ENCODE results near the gene CERS6.

Gene CERS6

GRCh38 chr2:168821577-168821976 lies 365.5 kb downstream of the CERS6 start:
- H3K4me3 ChIP-seq (ENCODE audit: low read depth, low read length): no peak overlapping the region
- H3K36me3 ChIP-seq: no peaks in the 10 kb centered on the region
- no peak for TF ChIP-seq CTCF (IDR thresholded peaks at IDR 0.05; ENCODE audit: low read depth, low read length)
- no peak overlapping the region for H3K27ac ChIP-seq
- no peaks in the 10 kb centered on the region for H3K9me3 ChIP-seq (ENCODE audit: severe bottlenecking)
- no peaks in the 10 kb centered on the region for H3K27me3 ChIP-seq (ENCODE audit: insufficient read depth, low read depth, severe bottlenecking)
- no peak for DNase-seq

DNA sequence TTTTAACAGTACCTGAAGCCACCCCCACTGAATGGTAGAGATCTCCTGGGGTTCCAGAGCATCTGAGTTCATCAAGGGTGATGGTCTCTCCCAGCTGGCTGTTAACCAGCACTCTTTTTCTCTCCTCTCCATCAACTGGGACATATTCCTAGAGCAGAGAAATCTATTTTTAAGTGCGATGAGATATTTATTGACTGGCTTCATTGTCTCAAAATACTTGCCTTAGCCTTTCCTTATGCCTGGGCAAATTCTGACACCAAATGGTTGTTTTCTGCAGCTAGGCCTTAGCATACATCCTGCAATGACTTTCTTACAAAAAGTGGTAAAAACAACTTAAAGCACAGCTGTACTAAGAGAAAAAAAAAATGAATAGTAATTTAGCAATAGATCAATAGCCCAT lies 365.9 kb downstream of the CERS6 start:
- Histone ChIP-seq H3K27me3 (ENCODE audit: insufficient read depth, low read depth, severe bottlenecking) (no peaks in the 10 kb centered on the region), H3K27ac (no peak overlapping the region), H3K4me3 (ENCODE audit: low read depth, low read length) (no peak overlapping the region), H3K36me3 (no peaks in the 10 kb centered on the region), H3K9me3 (ENCODE audit: severe bottlenecking) (no peaks in the 10 kb centered on the region)
- DNase-seq: no peak
- TF ChIP-seq CTCF (IDR thresholded peaks at IDR 0.05; ENCODE audit: low read depth, low read length): no peak
